Aorta (tissue), 5 donors: ENCODE data around the gene SH3BGRL2. TPM values are rescaled to one million over a fixed set of nuclear protein-coding genes. Genes with fewer than 3 reads are reported as not detected.
A peak's percentile ranks its signal among the peaks of the same experiment; 100 is the strongest.

Experiments
- ATAC-seq: fragments of 200-7000 bp; cut with Tn5 transposase; one replicate; pipeline ENCODE4 v1.9.1; 2022; ENCODE audit warnings: moderate library complexity; ENCODE audit not compliant: low FRiP score
- DNase-seq, 2 donors: peaks; one replicate each; pipeline ENCODE4 v3.0.0-alpha.2; 2020
- H3K27ac ChIP-seq, 2 donors: one replicate each; pipeline ENCODE4 v1.5.1; 2013; ENCODE audit warnings: low read length in 2 of 2, mild to moderate bottlenecking in 2 of 2, moderate library complexity in 2 of 2, control low read depth in 1 of 2, inconsistent platforms in 1 of 2, low read depth in 1 of 2
- H3K27me3 ChIP-seq, 2 donors: one replicate each; pipeline ENCODE4 v1.6.1; 2013; ENCODE audit warnings: control low read depth in 1 of 2, low read length in 1 of 2, mild to moderate bottlenecking in 1 of 2, moderate library complexity in 1 of 2; ENCODE audit not compliant: insufficient read depth in 2 of 2, control insufficient read depth in 1 of 2
- H3K36me3 ChIP-seq, 2 donors: one replicate each; pipeline ENCODE4 v1.6.1; 2013; ENCODE audit warnings: control low read depth in 1 of 2, low read length in 1 of 2, mild to moderate bottlenecking in 1 of 2; ENCODE audit not compliant: insufficient read depth in 2 of 2, control insufficient read depth in 1 of 2
- H3K4me1 ChIP-seq, 2 donors: one replicate each; pipeline ENCODE4 v1.6.1; 2013; ENCODE audit warnings: low read length in 2 of 2, control low read depth in 1 of 2, mild to moderate bottlenecking in 1 of 2, moderate library complexity in 1 of 2; ENCODE audit not compliant: insufficient read depth in 2 of 2, control insufficient read depth in 1 of 2
- H3K4me3 ChIP-seq, 2 donors: one replicate each; pipeline ENCODE4 v1.5.1; 2013; ENCODE audit warnings: low read length in 2 of 2, control low read depth in 1 of 2, mild to moderate bottlenecking in 1 of 2
- H3K9me3 ChIP-seq: one replicate; pipeline ENCODE4 v1.6.1; 2013; ENCODE audit warnings: mild to moderate bottlenecking, low read length; ENCODE audit not compliant: control insufficient read depth
- WGBS, 2 donors: extraction: QIAGEN DNeasy Blood & Tissue Kit; methylation state at CpG; one replicate each; pipeline ENCODE4 v1.1.7; 2013; 5-methylcytosine and 5-hydroxymethylcytosine counted together
- intact Hi-C, 2 donors: fragments of 100-400 bp; cut with DNase I; formaldehyde crosslinking; loops; one replicate each; pipeline versions ENCODE4 v1.14.2 to v1.15.0; 2022
- long read RNA-seq, 2 donors: library from polyadenylated mRNA; unstranded; transcript quantifications; one replicate each; pipeline ENCODE4 v2.0.0, GENCODE V29; 2020 to 2021
- polyA plus RNA-seq, 2 donors: library from polyadenylated mRNA; stranded (reverse); fragments of 200-250 nt; gene quantifications; one replicate each; pipeline ENCODE4 v1.2.3, GENCODE V29; 2013
- total RNA-seq, 2 donors: library from RNA; stranded (reverse); fragmentation: NEBNext Ultra II Directional; extraction: Animal tissue kit (Norgen Biotek cat#: 25700); gene quantifications; one replicate each; pipeline ENCODE4 v1.2.1, GENCODE V29; 2021
- donor health status: healthy with polysubstance abuse.
- donor health status: Bipolar disorder and iron deficiency.
- donor health status: DM: no; HTN: no; CAD: no.
- donor health status: DM: no; HTN: no; CAD: no.
- donor health status: DM: yes; HTN: yes; CAD: no.

SH3BGRL2 gene
- total RNA-seq: 10 to 100 TPM; 23.5 to 23.7 TPM
- polyA plus RNA-seq: 10 to 100 TPM in 1 of 2 donors, 1 to 10 TPM in 1; 1.8 to 18.2 TPM
- long read RNA-seq, donor 1, full-length matches to known transcripts: 3 of 12 reads
- long read RNA-seq, donor 1, partial matches to known transcripts: 0 of 12 reads
- long read RNA-seq, donor 1, other reads (novel, unspliced or antisense): 9 of 12 reads
- long read RNA-seq, donor 2, full-length matches to known transcripts: 7 of 15 reads
- long read RNA-seq, donor 2, partial matches to known transcripts: 7 of 15 reads
- long read RNA-seq, donor 2, other reads (novel, unspliced or antisense): 1 of 15 reads

- no peaks in the 10 kb centered on the region for H3K36me3 ChIP-seq
- H3K27ac ChIP-seq: no peak within 1 kb of the TSS
- no peaks in the 10 kb centered on the region for H3K9me3 ChIP-seq
- peak; percentile 92 for ATAC-seq
- 1% methylated on average over 43 to 71 of the region's 72 CpGs for WGBS, 2 donors
- peak within 1 kb of the TSS; percentile 77 to 91 for H3K4me3 ChIP-seq
- H3K27me3 ChIP-seq: no peaks in the 10 kb centered on the region
- peak; percentile 77 to 88 for DNase-seq
- peaks cover 0 to 4% of the 10 kb centered on the region in 2 donors for H3K4me1 ChIP-seq
- intact Hi-C loops: no loop called here
Measured at GRCh38 chr6:79630883-79631692, at the start of gene SH3BGRL2. Gene SH3BGRL2 (plus strand): TSS chr6:79631329. CDS start chr6:79631462, 133 bp downstream.

GRCh38 chr6:79584332-79584731 is 46.8 kb upstream of the SH3BGRL2 start:
- WGBS, 2 donors: 69 to 73% methylated on average over 2 of the region's 2 CpGs
- intact Hi-C loops: no loop called here
- no peaks in the 10 kb centered on the region for H3K27me3 ChIP-seq
- DNase-seq: no peak
- no peaks in the 10 kb centered on the region for H3K4me1 ChIP-seq
- peaks cover 1% of the 10 kb centered on the region for H3K9me3 ChIP-seq
- H3K27ac ChIP-seq: no peak overlapping the region
- no peak overlapping the region for H3K4me3 ChIP-seq
- no peak for ATAC-seq
- no peaks in the 10 kb centered on the region for H3K36me3 ChIP-seq

GRCh38 chr6:79586548-79586947 is 44.6 kb upstream of the SH3BGRL2 start:
- intact Hi-C loops: no loop called here
- ATAC-seq: no peak

GRCh38 chr6:79589701-79590100 is 41.4 kb upstream of the SH3BGRL2 start:
- Histone ChIP-seq H3K4me1 (no peaks in the 10 kb centered on the region), H3K27ac (no peak overlapping the region), H3K36me3 (no peaks in the 10 kb centered on the region), H3K4me3 (no peak overlapping the region), H3K9me3 (peaks cover 1% of the 10 kb centered on the region), H3K27me3 (no peaks in the 10 kb centered on the region)
- ATAC-seq (no peak), DNase-seq (no peak)
- WGBS, 2 donors: 81 to 82% methylated on average over 7 of the region's 7 CpGs
- intact Hi-C loops: no loop called here

More at GRCh38 chr6:79586548-79586947, 44.6 kb upstream of the SH3BGRL2 start:
- Histone ChIP-seq H3K9me3 (peaks cover 1% of the 10 kb centered on the region), H3K4me3 (no peak overlapping the region), H3K27me3 (no peaks in the 10 kb centered on the region), H3K4me1 (no peaks in the 10 kb centered on the region), H3K36me3 (no peaks in the 10 kb centered on the region), H3K27ac (no peak overlapping the region)
- no peak for DNase-seq

GRCh38 chr6:79597155-79597554 is 34.0 kb upstream of the SH3BGRL2 start:
- Histone ChIP-seq H3K36me3 (no peaks in the 10 kb centered on the region), H3K4me3 (no peak overlapping the region)

GRCh38 chr6:79598012-79598411 is 33.1 kb upstream of the SH3BGRL2 start:
- no peak overlapping the region for H3K4me3 ChIP-seq
- DNase-seq: no peak
- H3K36me3 ChIP-seq: no peaks in the 10 kb centered on the region
- no peak for ATAC-seq
- no peaks in the 10 kb centered on the region for H3K9me3 ChIP-seq
- no peak overlapping the region for H3K27ac ChIP-seq
- WGBS, 2 donors: 65 to 66% methylated on average over 4 of the region's 4 CpGs
- no peaks in the 10 kb centered on the region for H3K4me1 ChIP-seq
- no peaks in the 10 kb centered on the region for H3K27me3 ChIP-seq
- intact Hi-C loops: no loop called here

More at GRCh38 chr6:79597155-79597554, 34.0 kb upstream of the SH3BGRL2 start:
- 98% methylated on average over 2 of the region's 2 CpGs for WGBS, 2 donors
- Histone ChIP-seq H3K27me3 (no peaks in the 10 kb centered on the region), H3K9me3 (no peaks in the 10 kb centered on the region), H3K27ac (no peak overlapping the region), H3K4me1 (no peaks in the 10 kb centered on the region)
- ATAC-seq (no peak), DNase-seq (no peak)
- intact Hi-C loops: no loop called here

- Histone ChIP-seq H3K27me3 (no peaks in the 10 kb centered on the region), H3K27ac (no peak overlapping the region), H3K4me3 (no peak overlapping the region), H3K36me3 (no peaks in the 10 kb centered on the region), H3K4me1 (no peaks in the 10 kb centered on the region), H3K9me3 (no peaks in the 10 kb centered on the region)
- WGBS, 2 donors: 79 to 80% methylated on average over 5 of the region's 5 CpGs
- ATAC-seq (no peak), DNase-seq (no peak)
- intact Hi-C loops: no loop called here
Measured at GRCh38 chr6:79599725-79600259, 31.3 kb upstream of the SH3BGRL2 start.

- Histone ChIP-seq H3K36me3 (no peaks in the 10 kb centered on the region), H3K9me3 (no peaks in the 10 kb centered on the region), H3K4me1 (no peaks in the 10 kb centered on the region), H3K4me3 (no peak overlapping the region), H3K27me3 (no peaks in the 10 kb centered on the region), H3K27ac (no peak overlapping the region)
- intact Hi-C loops: no loop called here
- ATAC-seq (no peak), DNase-seq (no peak)
- WGBS, 2 donors: 65 to 76% methylated on average over 3 of the region's 3 CpGs
Measured at GRCh38 chr6:79600313-79600712, 30.8 kb upstream of the SH3BGRL2 start.
